ENCODE results near the gene KPNA4. TPM values are rescaled to one million over a fixed set of nuclear protein-coding genes. Genes with fewer than 3 reads are reported as not detected.
"Not testable (repeated sequence)": the region's sequence is repeated elsewhere in the genome, so short reads cannot be mapped to it uniquely, and the experiment has no call there.

The KPNA4 gene
- total RNA-seq, 1 donor from 2014 or later: 75.0 TPM

DNA sequence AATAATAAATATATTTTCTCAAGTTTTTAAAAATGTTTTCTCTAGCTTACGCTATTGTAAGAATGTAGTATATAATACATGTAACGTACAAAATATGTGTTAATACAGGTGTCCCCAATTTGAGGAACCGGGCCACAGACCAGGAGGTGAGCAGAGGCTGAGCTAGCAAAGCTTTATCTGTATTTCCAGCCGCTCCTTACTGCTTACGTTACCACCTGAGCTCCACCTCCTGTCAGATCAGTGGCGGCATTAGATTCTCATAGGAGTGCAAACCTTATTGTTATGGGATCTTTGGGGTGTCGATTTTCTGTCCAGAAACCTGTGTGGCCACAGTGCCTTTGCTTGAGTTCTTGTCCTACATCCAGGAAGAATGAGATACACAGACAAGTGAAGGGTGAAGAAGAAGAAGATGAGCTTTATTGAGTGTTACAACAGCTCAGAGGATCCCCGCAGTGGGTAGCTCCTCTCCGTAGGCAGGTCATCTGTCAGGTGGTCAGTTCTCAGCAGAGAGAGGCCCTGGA lies 105.9 kb downstream of the KPNA4 start:
- no peaks in the 10 kb centered on the region for H3K9me3 Mint-ChIP-seq (ENCODE audit: low read depth)
- H3K4me1 Mint-ChIP-seq (ENCODE audit: low read depth): peaks cover 8% of the 10 kb centered on the region
- no peak overlapping the region for H3K27ac Mint-ChIP-seq (ENCODE audit: unreplicated experiment)
- H3K4me3 Mint-ChIP-seq (ENCODE audit: unreplicated experiment): no peak overlapping the region
- no peak for DNase-seq (ENCODE audit: low spot score)
- H3K27me3 Mint-ChIP-seq (ENCODE audit: low read depth): no peaks in the 10 kb centered on the region
- no peak for TF ChIP-seq CTCF (IDR thresholded peaks at IDR 0.05)
- no peaks in the 10 kb centered on the region for H3K36me3 Mint-ChIP-seq (ENCODE audit: low read depth)

DNA sequence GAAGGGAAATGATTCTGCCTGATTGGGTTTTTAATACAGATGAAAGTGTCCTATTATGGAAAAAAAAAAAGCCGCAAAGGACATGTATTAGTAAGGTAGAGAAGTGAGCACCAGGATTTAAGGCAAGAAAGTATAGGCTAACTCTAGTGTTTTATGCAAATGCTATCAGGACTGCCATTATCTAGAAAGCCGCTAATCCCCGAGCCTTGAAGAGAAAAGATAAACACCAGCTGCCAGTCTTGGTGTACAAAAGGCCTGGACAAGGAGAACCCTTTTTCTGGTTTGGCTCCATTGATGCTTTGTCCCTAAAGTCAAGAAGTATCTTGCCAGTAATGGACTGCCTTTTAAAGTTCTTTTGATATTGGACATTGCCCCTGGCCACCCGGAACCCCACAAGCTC lies 107.2 kb downstream of the KPNA4 start:
- Mint-ChIP-seq H3K4me1 (ENCODE audit: low read depth) (no peaks in the 10 kb centered on the region), H3K27me3 (ENCODE audit: low read depth) (no peaks in the 10 kb centered on the region), H3K36me3 (ENCODE audit: low read depth) (no peaks in the 10 kb centered on the region), H3K4me3 (ENCODE audit: unreplicated experiment) (no peak overlapping the region), H3K9me3 (ENCODE audit: low read depth) (no peaks in the 10 kb centered on the region), H3K27ac (ENCODE audit: unreplicated experiment) (no peak overlapping the region)
- no peak for TF ChIP-seq CTCF (IDR thresholded peaks at IDR 0.05)
- DNase-seq (ENCODE audit: low spot score): no peak

DNA sequence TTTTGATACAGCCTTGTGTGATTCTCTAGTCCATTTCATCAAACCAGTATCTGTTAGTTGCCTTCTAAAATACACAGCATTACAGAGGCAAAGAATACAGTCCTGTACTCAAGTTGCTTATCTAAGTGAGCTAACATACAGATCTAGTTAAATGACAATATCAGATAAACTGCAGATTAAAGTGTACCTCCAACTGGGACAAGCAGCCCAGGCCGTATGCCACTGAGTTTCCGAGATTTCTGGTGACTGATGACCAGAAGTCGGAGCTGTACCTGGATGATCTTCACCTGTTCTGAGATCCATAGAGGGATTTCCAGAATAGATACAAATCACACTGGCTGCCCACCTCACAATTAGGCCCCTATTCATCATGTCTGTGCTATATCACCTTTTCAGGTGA lies 109.5 kb downstream of the KPNA4 start:
- DNase-seq (ENCODE audit: low spot score): no peak
- H3K4me1 Mint-ChIP-seq (ENCODE audit: low read depth): peaks cover 9% of the 10 kb centered on the region
- H3K27ac Mint-ChIP-seq (ENCODE audit: unreplicated experiment): no peak overlapping the region
- H3K36me3 Mint-ChIP-seq (ENCODE audit: low read depth): no peaks in the 10 kb centered on the region
- H3K9me3 Mint-ChIP-seq (ENCODE audit: low read depth): no peaks in the 10 kb centered on the region
- no peak for TF ChIP-seq CTCF (IDR thresholded peaks at IDR 0.05)
- H3K27me3 Mint-ChIP-seq (ENCODE audit: low read depth): no peaks in the 10 kb centered on the region
- no peak overlapping the region for H3K4me3 Mint-ChIP-seq (ENCODE audit: unreplicated experiment)

GRCh38 chr3:160454995-160455394 lies 110.4 kb downstream of the KPNA4 start:
- peaks cover 17% of the 10 kb centered on the region for H3K4me1 Mint-ChIP-seq (ENCODE audit: low read depth)
- H3K27me3 Mint-ChIP-seq (ENCODE audit: low read depth): no peaks in the 10 kb centered on the region
- H3K27ac Mint-ChIP-seq (ENCODE audit: unreplicated experiment): no peak overlapping the region
- H3K9me3 Mint-ChIP-seq (ENCODE audit: low read depth): no peaks in the 10 kb centered on the region
- TF ChIP-seq CTCF (IDR thresholded peaks at IDR 0.05): no peak
- no peak for DNase-seq (ENCODE audit: low spot score)
- H3K4me3 Mint-ChIP-seq (ENCODE audit: unreplicated experiment): no peak overlapping the region
- H3K36me3 Mint-ChIP-seq (ENCODE audit: low read depth): no peaks in the 10 kb centered on the region

GRCh38 chr3:160452251-160452650 lies 113.1 kb downstream of the KPNA4 start:
- DNase-seq (ENCODE audit: low spot score); H3K4me3 Mint-ChIP-seq (ENCODE audit: unreplicated experiment); H3K36me3 Mint-ChIP-seq (ENCODE audit: low read depth); H3K9me3 Mint-ChIP-seq (ENCODE audit: low read depth); H3K27me3 Mint-ChIP-seq (ENCODE audit: low read depth); H3K27ac Mint-ChIP-seq (ENCODE audit: unreplicated experiment): not testable (repeated sequence)
- H3K4me1 Mint-ChIP-seq (ENCODE audit: low read depth): peaks cover 36% of the 10 kb centered on the region

- DNase-seq (ENCODE audit: low spot score): no peak
- peaks cover 43% of the 10 kb centered on the region for H3K4me1 Mint-ChIP-seq (ENCODE audit: low read depth)
- H3K9me3 Mint-ChIP-seq (ENCODE audit: low read depth): no peaks in the 10 kb centered on the region
- no peak overlapping the region for H3K27ac Mint-ChIP-seq (ENCODE audit: unreplicated experiment)
- H3K27me3 Mint-ChIP-seq (ENCODE audit: low read depth): no peaks in the 10 kb centered on the region
- H3K36me3 Mint-ChIP-seq (ENCODE audit: low read depth): no peaks in the 10 kb centered on the region
- no peak for TF ChIP-seq CTCF (IDR thresholded peaks at IDR 0.05)
- H3K4me3 Mint-ChIP-seq (ENCODE audit: unreplicated experiment): no peak overlapping the region
These were observed 113.8 kb downstream of the KPNA4 start for GRCh38 chr3:160451602-160452001.
